Measurements from ENCODE around the gene RAB31. TPM values are rescaled to one million over a fixed set of nuclear protein-coding genes. Genes with fewer than 3 reads are reported as not detected.

Gene RAB31
- total RNA-seq, 4 donors from 2014 or later: 94.0 to 145 (median 107) TPM

DNA sequence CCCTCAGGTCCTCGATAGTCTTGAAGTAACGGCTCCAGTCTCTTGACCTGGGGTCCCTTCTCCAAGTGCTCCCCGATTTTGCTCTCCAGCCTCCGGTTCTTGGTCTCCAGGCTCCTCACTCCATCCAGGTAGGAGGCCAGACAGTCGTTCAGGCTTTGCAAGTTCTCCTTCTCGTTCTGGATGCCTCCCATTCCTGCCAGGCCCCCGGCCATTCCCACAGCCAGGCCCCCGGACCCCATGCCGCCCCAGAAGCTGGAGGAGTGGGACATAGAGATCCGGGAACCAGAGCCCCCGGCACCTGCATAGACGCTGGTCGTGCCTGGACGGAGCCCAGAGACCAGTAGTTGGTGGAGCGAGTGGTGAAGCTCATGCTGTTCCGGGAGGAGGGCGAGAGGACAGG lies 29.0 kb upstream of the RAB31 start:
- Histone ChIP-seq H3K27ac (replicated peaks in 1 of 4) (no peak overlapping the region), H3K4me3 (no peak overlapping the region), H3K27me3 (no peaks in the 10 kb centered on the region), H3K4me1 (peaks cover 2 to 13% (median 9%) of the 10 kb centered on the region in 4 donors), H3K9me3 (no peaks in the 10 kb centered on the region), H3K36me3 (no peaks in the 10 kb centered on the region)
- no peak for DNase-seq (ENCODE audit: extremely low spot score)
- TF ChIP-seq POLR2A (IDR thresholded peaks at IDR 0.05; ENCODE audit: low read depth): no peak
- TF ChIP-seq, protein P1, sequence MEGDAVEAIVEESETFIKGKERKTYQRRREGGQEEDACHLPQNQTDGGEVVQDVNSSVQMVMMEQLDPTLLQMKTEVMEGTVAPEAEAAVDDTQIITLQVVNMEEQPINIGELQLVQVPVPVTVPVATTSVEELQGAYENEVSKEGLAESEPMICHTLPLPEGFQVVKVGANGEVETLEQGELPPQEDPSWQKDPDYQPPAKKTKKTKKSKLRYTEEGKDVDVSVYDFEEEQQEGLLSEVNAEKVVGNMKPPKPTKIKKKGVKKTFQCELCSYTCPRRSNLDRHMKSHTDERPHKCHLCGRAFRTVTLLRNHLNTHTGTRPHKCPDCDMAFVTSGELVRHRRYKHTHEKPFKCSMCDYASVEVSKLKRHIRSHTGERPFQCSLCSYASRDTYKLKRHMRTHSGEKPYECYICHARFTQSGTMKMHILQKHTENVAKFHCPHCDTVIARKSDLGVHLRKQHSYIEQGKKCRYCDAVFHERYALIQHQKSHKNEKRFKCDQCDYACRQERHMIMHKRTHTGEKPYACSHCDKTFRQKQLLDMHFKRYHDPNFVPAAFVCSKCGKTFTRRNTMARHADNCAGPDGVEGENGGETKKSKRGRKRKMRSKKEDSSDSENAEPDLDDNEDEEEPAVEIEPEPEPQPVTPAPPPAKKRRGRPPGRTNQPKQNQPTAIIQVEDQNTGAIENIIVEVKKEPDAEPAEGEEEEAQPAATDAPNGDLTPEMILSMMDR (IDR thresholded peaks at IDR 0.05): no peak
- TF ChIP-seq EP300 (IDR thresholded peaks at IDR 0.05): no peak
- no peak for TF ChIP-seq POLR2AphosphoS5 (IDR thresholded peaks at IDR 0.05)
- WGBS: 93% methylated on average over 17 of the region's 17 CpGs
- intact Hi-C loops (cut with DNase I): loop anchor here (10.0 kb wide), 1 partner anchor 104 kb away; no protein-coding TSS in a partner anchor

DNA sequence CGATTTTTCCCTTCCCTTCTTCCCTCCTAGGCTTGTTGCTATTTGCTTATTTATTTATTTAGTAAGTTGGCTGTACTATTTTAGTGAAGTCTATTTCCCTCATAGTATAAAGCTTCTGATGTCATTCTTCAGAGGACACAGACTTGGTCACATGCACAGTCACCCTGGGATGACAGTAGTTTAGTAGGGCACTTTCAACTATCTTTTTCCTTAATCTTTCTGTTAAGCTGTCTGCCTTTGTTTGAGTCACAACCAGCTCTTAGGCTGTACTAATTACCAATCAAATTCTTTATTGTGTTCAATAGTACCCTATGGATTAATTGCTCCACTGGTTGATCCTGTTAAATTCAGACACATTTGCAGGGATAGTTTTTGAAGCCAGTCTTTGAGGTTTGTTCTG lies 26.9 kb upstream of the RAB31 start:
- Histone ChIP-seq H3K27me3 (no peaks in the 10 kb centered on the region), H3K4me3 (no peak overlapping the region), H3K36me3 (no peaks in the 10 kb centered on the region), H3K9me3 (no peaks in the 10 kb centered on the region), H3K27ac (replicated peaks in 1 of 4) (no peak overlapping the region), H3K4me1 (peaks cover 11 to 26% (median 24%) of the 10 kb centered on the region in 4 donors)
- no peak for DNase-seq (ENCODE audit: extremely low spot score)
- intact Hi-C loops (cut with DNase I): loop anchor here (5.0 kb wide), 2 partner anchors 91 to 271 kb away; no protein-coding TSS in a partner anchor
- no peak for TF ChIP-seq POLR2A (IDR thresholded peaks at IDR 0.05; ENCODE audit: low read depth)
- 74% methylated on average over 1 of the region's 1 CpG for WGBS

DNA sequence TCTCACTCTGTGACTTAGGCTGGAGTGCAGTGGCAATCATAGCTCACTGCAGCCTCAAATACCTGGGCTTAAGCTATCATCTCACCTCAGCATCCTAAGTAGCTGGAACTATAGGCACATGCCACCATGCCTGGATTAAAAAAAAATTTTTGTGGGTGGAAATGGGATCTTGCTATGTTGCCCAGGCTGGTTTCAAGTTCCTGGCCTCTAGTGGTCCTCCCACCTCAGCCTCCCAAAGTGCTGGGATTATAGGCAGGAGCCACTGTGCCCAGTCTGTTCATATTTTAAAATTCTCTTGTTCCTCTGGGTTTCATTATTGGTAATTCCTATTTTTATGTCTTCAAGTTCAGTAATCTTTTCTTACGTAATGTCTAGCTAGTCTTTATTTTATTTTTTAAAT lies 25.5 kb upstream of the RAB31 start:
- 96% methylated on average over 1 of the region's 1 CpG for WGBS
- intact Hi-C loops (cut with DNase I): loop anchor here (5.0 kb wide), 2 partner anchors 90 to 270 kb away; no protein-coding TSS in a partner anchor

DNA sequence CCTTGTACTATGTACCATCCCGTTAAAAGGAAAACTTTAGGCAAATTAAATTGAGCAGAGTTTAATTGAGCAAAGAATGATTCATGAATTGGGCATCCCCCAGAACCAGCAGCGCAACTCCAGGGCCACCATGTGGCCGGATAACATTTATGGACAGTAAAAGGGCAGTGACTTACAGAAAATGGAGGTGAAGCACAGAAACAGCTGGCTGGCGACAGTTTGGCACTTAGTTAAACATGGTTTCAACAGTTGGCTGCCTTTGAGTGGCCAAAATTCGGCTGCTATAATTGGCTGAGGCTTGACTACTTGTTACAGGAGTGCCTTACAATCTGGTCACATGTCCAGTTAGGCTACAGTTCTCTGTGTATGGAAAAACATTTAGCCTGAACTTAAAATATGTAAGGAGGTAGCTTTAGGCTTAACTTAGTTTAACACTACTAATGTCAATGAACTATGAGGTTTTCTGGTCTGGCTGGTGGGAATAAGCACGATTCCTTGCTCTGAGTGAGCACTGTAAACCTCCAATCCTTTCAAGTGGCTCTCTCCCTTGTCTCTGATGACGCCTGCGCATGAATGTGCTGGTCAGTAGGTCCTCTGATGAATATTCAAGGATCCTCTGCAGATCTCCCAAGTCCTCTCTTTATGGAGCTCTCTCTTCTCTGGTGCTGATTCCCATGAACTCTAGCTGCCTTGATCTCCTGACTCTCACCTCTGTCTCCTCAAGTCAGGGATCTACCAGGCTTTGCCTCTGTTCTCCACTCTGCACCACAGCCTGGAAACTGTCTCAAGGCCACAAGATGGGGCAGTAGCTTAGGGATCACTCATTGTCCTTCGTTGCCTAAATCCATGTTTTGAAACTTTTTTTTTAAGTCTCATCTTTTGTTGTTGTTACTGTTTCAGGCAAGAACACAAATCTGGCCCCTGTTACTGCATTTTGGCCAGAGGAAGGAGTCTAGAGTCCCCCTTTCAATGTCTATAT lies 24.4 kb upstream of the RAB31 start:
- TF ChIP-seq, protein P1 (IDR thresholded peaks at IDR 0.05): peak; percentile 46 to 62 (median 62)
- TF ChIP-seq POLR2A (IDR thresholded peaks at IDR 0.05; ENCODE audit: low read depth): no peak
- Histone ChIP-seq H3K4me3 (no peak overlapping the region), H3K27ac (replicated peaks in 1 of 4) (peak overlapping the region; percentile 40 to 61 (median 54)), H3K4me1 (peaks cover 11 to 26% (median 24%) of the 10 kb centered on the region in 4 donors), H3K9me3 (no peaks in the 10 kb centered on the region), H3K36me3 (no peaks in the 10 kb centered on the region), H3K27me3 (no peaks in the 10 kb centered on the region)
- 70% methylated on average over 9 of the region's 9 CpGs for WGBS
- DNase-seq (ENCODE audit: extremely low spot score): no peak
- intact Hi-C loops (cut with DNase I): loop anchor here (5.0 kb wide), 2 partner anchors 89 to 269 kb away; no protein-coding TSS in a partner anchor

More for the DNA sequence above, 25.5 kb upstream of the RAB31 start:
- Histone ChIP-seq H3K36me3 (no peaks in the 10 kb centered on the region), H3K27me3 (no peaks in the 10 kb centered on the region), H3K27ac (replicated peaks in 1 of 4) (no peak overlapping the region), H3K4me3 (no peak overlapping the region), H3K4me1 (peaks cover 11 to 26% (median 24%) of the 10 kb centered on the region in 4 donors), H3K9me3 (no peaks in the 10 kb centered on the region)
- TF ChIP-seq POLR2A (IDR thresholded peaks at IDR 0.05; ENCODE audit: low read depth) (no peak), EP300 (IDR thresholded peaks at IDR 0.05) (no peak), POLR2AphosphoS5 (IDR thresholded peaks at IDR 0.05) (no peak)
- TF ChIP-seq, protein P1 (IDR thresholded peaks at IDR 0.05): no peak
- no peak for DNase-seq (ENCODE audit: extremely low spot score)

Measured in esophagus muscularis mucosa (tissue), 4 donors.